HG03108 (cell line): ENCODE measurements around the gene PARD3.
"Not testable (repeated sequence)": the region's sequence is repeated elsewhere in the genome, so short reads cannot be mapped to it uniquely, and the experiment has no call there.

Experiments used
- ATAC-seq: cut with Tn5 transposase; IDR thresholded peaks from one replicate; pipeline ENCODE4 v1.9.1; 2021; ENCODE audit warnings: moderate library complexity; ENCODE audit not compliant: unreplicated experiment

The PARD3 gene

DNA sequence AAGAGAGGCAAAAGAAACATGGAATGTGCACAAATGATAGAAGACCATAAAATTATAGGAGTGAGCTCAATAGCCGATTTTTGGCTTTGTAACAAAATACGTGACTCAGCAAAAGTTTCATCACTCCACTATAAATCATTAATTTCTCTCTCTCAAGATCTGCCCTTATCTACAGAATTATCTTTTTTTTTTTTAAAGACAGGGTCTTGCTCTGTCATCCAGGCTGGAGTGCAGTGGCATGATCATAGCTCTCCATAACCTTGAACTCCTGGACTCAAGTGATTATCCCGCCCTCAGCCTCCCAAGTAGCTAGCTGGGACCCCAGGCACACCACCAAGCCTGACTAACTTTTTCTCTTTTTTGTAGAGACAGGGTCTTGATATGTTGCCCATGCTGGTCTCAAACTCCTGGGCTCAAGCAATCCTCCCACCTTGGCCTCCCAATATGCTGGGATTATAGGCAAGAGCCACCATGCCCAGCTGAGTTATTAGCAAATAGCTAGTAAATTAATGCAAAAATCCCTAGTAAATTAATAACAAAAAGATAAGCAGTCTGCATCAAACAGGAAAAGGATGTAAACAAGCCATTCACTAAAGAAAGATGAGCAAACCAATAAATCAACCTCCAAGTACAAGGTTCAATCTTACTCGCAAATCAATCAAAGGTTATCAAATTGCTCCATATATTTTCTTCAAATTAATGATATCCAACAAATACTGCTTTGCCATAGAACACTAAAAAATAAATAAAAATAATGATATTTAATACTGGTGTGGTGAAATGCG is 450.7 kb downstream of the PARD3 start:
- ATAC-seq, result no peak

DNA sequence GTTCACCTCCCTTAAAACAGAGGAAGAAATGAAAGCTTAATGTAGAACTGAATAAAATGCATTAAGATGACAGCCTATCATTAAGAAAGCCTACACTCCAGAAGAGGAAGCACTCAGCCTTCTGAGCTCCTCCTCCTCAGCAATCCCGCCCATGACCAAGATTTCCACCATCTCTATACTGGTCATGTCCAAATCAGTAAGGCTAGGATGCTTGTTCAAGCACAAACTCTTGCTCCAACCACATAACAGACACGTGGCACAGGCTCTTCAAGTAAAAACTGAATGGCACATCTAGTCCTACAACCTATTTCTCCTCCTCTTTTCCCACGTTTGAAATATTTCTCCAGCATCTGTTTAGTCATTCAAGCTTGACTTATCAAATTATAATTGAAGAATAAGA is 454.1 kb downstream of the PARD3 start:
- no peak for ATAC-seq

- ATAC-seq, result no peak
These were observed 455.7 kb downstream of the PARD3 start for GRCh38 chr10:34359435-34359813.

GRCh38 chr10:34358729-34359434 is 456.2 kb downstream of the PARD3 start:
- no peak for ATAC-seq

DNA sequence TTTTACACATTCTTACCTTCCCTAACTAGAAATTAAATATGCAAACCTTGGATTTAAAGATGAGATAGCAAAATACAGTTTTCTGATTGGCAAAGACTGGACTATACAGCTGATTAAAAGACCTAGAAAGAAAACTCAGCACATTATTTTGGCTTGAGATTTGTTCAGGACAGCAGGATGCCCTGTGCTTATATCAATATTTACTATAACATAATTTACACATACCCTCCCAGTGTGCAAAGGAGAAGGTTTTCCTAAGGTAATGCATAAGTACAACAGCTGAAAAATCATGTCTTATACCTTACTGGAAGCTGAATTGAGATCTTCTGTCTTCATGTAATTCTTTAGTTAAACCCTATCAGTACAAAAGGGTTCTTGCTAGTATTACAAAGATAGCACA is 458.6 kb downstream of the PARD3 start:
- ATAC-seq, result no peak

- not testable (repeated sequence) for ATAC-seq
These were observed 461.6 kb downstream of the PARD3 start for GRCh38 chr10:34353530-34353929.

DNA sequence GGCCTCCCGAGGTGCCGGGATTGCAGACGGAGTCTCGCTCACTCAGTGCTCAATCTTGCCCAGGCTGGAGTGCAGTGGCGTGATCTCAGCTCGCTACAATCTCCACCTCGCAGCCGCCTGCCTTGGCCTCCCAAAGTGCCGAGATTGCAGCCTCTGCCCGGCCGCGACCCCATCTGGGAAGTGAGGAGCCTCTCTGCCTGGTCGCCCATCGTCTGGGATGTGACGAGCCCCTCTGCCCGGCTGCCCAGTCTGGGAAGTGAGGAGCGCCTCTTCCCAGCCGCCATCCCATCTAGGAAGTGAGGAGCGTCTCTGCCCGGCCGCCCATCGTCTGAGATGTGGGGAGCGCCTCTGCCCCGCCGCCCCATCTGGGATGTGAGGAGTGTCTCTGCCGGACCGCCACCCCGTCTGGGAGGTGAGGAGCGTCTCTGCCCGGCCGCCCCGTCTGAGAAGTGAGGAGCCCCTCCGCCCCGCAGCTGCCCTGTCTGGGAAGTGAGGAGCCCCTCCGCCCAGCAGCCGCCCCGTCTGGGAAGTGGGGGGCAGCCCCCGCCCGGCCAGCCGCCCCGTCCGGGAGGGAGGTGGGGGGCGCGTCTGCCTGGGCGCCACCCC is 462.4 kb downstream of the PARD3 start:
- not testable (repeated sequence) for ATAC-seq

- no peak for ATAC-seq
These were observed 463.9 kb downstream of the PARD3 start for GRCh38 chr10:34351161-34351560.

GRCh38 chr10:34348917-34349485 is 466.1 kb downstream of the PARD3 start:
- no peak for ATAC-seq

- ATAC-seq, result no peak
These were observed 467.1 kb downstream of the PARD3 start for GRCh38 chr10:34348021-34348420.

- ATAC-seq, result no peak
These were observed 468.0 kb downstream of the PARD3 start for GRCh38 chr10:34347131-34347530.

GRCh38 chr10:34346516-34347100 is 468.5 kb downstream of the PARD3 start:
- ATAC-seq, result no peak

DNA sequence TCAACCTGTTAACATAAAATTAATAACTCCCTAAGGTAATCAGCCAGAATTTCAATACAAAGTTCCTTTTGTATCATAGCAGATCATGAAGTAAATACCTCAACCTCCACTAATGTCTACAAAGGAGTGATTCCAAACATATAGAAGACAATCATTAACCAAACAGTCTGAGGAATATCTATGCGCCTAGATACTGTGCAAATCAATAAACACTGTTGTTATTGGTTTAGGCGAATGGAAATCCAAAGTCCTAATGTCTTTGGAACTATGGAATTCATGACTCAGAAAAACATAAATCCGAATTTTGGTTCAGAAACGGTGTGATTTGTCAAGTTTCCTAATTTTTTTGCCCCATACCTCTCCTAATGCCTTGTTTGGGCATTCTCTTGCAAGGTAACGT is 469.7 kb downstream of the PARD3 start:
- no peak for ATAC-seq

GRCh38 chr10:34343764-34344163 is 471.3 kb downstream of the PARD3 start:
- ATAC-seq, result no peak

DNA sequence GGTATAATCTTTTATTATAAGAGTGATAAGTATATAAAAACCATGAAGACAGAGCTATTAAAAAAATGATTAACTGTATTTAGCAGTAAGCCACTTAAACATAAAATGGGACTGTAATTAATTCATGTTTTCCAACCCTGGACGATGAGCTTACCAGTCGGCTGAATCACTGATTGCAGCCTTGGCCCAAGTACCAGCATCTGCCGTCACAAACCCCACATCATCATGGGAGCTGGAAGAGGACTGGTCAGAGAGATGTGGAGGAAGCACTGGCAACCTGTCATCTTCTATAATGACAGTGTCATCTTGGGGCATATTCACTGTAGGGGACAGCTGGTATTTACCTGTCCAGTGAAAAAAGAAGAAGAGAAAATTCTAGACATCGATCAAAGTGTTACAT is 473.6 kb downstream of the PARD3 start:
- ATAC-seq, result no peak

DNA sequence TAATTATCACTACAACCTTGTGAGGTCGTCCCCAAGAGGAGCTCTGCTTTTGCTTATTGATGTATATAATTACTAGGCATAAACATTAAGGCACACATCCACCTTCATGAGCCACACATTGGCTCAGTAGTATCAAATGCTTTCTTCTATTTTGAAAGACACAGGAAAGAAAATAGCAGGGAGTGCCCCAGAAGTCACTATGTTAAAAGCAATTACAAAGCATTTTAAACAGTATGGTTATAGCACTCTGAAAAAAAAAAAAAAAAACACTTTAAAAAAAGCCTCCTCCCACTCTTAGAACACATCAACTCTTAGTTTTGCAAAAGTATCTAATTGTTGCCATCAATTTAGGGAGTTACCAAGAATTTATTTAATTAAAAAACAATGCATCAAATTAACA is 474.2 kb downstream of the PARD3 start:
- ATAC-seq, result no peak

DNA sequence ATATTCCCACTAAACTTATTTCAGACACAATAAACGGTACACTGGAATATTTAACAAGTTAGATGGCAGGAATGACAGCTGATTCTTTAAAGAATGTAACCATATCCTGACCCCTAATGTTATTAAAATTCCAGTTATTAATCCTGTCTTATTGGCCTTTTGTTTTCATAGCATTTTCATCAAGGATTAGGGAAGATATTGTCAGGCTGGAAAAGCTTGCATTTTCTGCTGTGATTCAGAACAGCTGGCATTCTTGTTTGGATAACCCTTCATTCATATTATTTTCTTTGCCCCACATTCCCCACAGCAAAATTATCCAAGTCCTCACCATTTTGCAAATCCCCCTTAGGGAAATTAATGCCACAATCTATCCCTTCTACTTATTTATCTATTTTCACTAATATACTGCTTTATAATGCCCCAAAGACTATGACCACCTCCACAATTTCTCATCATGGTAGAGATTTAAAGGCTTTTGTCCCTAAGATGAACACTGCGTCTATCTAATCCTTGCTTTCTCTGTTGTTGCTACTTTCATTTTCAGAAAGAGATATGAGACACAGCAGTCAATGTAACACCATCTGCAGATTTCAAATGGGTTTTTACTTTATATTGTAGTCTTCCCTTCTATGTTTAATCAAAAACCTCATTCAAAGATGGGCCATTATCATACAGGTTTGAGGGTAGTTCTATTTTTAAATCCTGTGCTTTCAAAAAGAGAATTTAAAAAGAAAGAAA is 475.1 kb downstream of the PARD3 start:
- ATAC-seq, result no peak

DNA sequence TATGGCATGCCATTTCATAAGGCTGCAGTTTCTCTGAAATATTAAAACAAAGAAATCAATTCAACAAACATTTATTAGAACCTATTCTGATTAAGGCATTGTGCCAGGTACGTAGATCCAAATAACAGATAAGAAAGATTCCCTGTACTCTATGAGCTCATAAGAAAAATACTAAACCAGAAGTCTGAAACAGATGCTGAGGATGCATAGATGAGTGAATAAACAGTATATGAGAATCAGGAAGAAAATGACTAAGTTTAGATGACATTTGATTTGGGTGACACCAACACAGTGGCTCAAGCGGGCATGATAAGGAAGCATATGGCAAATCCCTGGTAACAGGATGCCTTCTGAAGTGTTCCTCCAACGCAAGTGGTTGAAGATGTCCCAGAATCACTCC is 477.2 kb downstream of the PARD3 start:
- no peak for ATAC-seq

DNA sequence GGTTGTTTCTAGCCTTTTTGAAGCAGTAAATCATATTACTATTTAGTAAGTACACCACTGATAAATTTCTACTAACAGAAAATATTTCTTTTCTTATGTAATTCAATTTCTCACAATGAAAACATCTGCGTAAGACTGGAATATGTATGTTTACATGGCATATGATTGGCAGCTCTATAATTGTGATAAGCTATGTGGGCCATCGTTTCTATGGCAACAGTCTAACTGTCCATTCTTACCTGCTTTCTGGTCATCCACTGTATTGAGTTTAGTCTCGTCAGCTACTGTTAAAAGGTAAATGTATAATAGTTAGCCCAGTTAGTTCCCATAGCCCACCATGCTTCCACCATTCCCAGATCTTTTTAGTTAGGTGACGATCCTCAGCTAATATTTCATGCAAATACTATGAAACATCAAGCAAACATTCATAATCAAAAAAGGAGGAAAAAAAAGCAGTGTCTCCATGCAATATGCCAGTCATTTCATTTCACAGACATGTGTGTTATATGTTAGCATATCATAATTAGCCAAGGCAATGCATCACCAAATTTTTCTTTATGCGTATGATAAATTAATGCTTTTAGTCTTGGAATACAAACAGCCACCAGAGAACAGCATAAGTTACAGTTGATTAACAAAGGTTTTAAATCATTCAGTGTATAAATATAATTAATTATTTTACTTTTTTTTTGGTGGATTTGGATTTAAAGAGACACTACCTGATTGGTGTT is 479.0 kb downstream of the PARD3 start:
- ATAC-seq, result no peak

- ATAC-seq, result no peak
These were observed 480.2 kb downstream of the PARD3 start for GRCh38 chr10:34334908-34335307.
